Fibroblast of villous mesenchyme (primary cell): ENCODE data around the gene OMA1. TPM values are rescaled to one million over a fixed set of nuclear protein-coding genes. Genes with fewer than 3 reads are reported as not detected.
"Not testable (repeated sequence)": the region's sequence is repeated elsewhere in the genome, so short reads cannot be mapped to it uniquely, and the experiment has no call there.

ENCODE experiments used
- DNase-seq: peaks from one replicate; pipeline ENCODE4 v3.0.0-alpha.2; 2010; ENCODE audit warnings: low read depth
- H3K4me3 ChIP-seq: 2 replicates; pipeline ENCODE4 v1.5.1; 2011; ENCODE audit warnings: low read depth, mild to moderate bottlenecking, low read length
- CTCF ChIP-seq: IDR thresholded peaks from 2 replicates; pipeline ENCODE4 v1.5.1; 2012; ENCODE audit warnings: low read depth, mild to moderate bottlenecking, low read length; ENCODE audit not compliant: insufficient read depth
- total RNA-seq: library from RNA; depleted of rRNA; stranded (reverse); fragments of >200 nt; gene quantifications from 2 replicates; pipeline ENCODE4 v1.2.3, GENCODE V29; 2012

The OMA1 gene
- total RNA-seq, 1 donor, result 26.8 TPM

GRCh38 chr1:58587667-58588066 lies 41.1 kb upstream of the OMA1 start:
- no peak for TF ChIP-seq CTCF
- no peak for DNase-seq
- H3K4me3 ChIP-seq, result no peak overlapping the region

GRCh38 chr1:58586271-58586670 lies 39.7 kb upstream of the OMA1 start:
- TF ChIP-seq CTCF, result no peak
- no peak for DNase-seq
- no peak overlapping the region for H3K4me3 ChIP-seq

- no peak for TF ChIP-seq CTCF
- DNase-seq, result peak; percentile 83
- no peak overlapping the region for H3K4me3 ChIP-seq
These were observed 39.1 kb upstream of the OMA1 start for GRCh38 chr1:58585581-58586151.

GRCh38 chr1:58585166-58585565 lies 38.6 kb upstream of the OMA1 start:
- no peak for TF ChIP-seq CTCF
- H3K4me3 ChIP-seq, result no peak overlapping the region
- no peak for DNase-seq

- TF ChIP-seq CTCF, result no peak
- DNase-seq, result peak; percentile 97
- no peak overlapping the region for H3K4me3 ChIP-seq
These were observed 37.8 kb upstream of the OMA1 start for GRCh38 chr1:58584082-58584895.

GRCh38 chr1:58583496-58583895 lies 37.0 kb upstream of the OMA1 start:
- DNase-seq, result no peak
- H3K4me3 ChIP-seq, result no peak overlapping the region
- no peak for TF ChIP-seq CTCF

GRCh38 chr1:58582143-58582542 lies 35.6 kb upstream of the OMA1 start:
- not testable (repeated sequence) for H3K4me3 ChIP-seq, DNase-seq
